Measurements from ENCODE around the gene UBE2O.

- TF ChIP-seq, protein P1, sequence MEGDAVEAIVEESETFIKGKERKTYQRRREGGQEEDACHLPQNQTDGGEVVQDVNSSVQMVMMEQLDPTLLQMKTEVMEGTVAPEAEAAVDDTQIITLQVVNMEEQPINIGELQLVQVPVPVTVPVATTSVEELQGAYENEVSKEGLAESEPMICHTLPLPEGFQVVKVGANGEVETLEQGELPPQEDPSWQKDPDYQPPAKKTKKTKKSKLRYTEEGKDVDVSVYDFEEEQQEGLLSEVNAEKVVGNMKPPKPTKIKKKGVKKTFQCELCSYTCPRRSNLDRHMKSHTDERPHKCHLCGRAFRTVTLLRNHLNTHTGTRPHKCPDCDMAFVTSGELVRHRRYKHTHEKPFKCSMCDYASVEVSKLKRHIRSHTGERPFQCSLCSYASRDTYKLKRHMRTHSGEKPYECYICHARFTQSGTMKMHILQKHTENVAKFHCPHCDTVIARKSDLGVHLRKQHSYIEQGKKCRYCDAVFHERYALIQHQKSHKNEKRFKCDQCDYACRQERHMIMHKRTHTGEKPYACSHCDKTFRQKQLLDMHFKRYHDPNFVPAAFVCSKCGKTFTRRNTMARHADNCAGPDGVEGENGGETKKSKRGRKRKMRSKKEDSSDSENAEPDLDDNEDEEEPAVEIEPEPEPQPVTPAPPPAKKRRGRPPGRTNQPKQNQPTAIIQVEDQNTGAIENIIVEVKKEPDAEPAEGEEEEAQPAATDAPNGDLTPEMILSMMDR (conservative IDR thresholded peaks at IDR 0.05; ENCODE audit: low read depth, low read length), result no peak
- TF ChIP-seq EZH2 (IDR thresholded peaks at IDR 0.05; ENCODE audit: borderline replicate concordance, low read depth, low read length, poor library complexity, severe bottlenecking), result no peak
These were observed 14.0 kb downstream of the UBE2O start for GRCh38 chr17:76438906-76439305.
